DOHH2 (cell line): ENCODE results near the gene SLX4IP.

Source experiments
- EZH2phosphoT487 ChIP-seq: fragments of 200-600 bp; sonication (generic); IDR thresholded peaks from 2 replicates; pipeline ENCODE4 v1.6.1; 2017; ENCODE audit warnings: borderline replicate concordance, mild to moderate bottlenecking, antibody characterized with exemption, low read length, moderate library complexity, mixed read lengths
- TF ChIP-seq, protein P1 (sequence below): fragments of 200-600 bp; sonication (generic); IDR thresholded peaks from one replicate; pipeline ENCODE4 v1.5.1; 2014; ENCODE audit warnings: antibody characterized with exemption, mild to moderate bottlenecking, low read depth, low read length; ENCODE audit not compliant: poor library complexity, severe bottlenecking

DNA sequence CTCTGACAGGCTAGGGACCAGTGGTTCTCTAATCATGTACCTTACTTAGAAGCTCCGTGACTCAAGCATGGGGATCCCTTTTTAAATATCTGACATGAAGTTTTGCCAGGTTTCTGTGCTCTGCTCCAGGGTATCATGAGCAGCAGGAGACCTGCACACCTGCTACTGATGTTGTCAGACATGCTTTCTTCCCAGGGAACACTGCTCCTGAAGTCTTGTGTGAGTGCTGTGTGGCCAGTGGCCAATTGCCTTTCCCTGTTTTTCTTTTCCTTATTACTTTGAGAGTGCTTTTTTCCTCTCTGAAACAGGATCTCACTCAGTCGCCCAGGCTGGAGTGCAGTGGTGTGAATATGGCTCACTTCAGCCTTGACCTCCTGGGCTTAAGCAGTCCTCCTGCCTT is 26.4 kb downstream of the SLX4IP start:
- TF ChIP-seq, protein P1, sequence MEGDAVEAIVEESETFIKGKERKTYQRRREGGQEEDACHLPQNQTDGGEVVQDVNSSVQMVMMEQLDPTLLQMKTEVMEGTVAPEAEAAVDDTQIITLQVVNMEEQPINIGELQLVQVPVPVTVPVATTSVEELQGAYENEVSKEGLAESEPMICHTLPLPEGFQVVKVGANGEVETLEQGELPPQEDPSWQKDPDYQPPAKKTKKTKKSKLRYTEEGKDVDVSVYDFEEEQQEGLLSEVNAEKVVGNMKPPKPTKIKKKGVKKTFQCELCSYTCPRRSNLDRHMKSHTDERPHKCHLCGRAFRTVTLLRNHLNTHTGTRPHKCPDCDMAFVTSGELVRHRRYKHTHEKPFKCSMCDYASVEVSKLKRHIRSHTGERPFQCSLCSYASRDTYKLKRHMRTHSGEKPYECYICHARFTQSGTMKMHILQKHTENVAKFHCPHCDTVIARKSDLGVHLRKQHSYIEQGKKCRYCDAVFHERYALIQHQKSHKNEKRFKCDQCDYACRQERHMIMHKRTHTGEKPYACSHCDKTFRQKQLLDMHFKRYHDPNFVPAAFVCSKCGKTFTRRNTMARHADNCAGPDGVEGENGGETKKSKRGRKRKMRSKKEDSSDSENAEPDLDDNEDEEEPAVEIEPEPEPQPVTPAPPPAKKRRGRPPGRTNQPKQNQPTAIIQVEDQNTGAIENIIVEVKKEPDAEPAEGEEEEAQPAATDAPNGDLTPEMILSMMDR = no peak
- no peak for TF ChIP-seq EZH2phosphoT487
